Right forelimb (tissue), 1 donor: ENCODE measurements around the gene TRAPPC5.

Source experiments
- DNase-seq: peaks from one replicate; pipeline ENCODE4 v3.0.0-alpha.2; 2018

TRAPPC5 gene

DNA sequence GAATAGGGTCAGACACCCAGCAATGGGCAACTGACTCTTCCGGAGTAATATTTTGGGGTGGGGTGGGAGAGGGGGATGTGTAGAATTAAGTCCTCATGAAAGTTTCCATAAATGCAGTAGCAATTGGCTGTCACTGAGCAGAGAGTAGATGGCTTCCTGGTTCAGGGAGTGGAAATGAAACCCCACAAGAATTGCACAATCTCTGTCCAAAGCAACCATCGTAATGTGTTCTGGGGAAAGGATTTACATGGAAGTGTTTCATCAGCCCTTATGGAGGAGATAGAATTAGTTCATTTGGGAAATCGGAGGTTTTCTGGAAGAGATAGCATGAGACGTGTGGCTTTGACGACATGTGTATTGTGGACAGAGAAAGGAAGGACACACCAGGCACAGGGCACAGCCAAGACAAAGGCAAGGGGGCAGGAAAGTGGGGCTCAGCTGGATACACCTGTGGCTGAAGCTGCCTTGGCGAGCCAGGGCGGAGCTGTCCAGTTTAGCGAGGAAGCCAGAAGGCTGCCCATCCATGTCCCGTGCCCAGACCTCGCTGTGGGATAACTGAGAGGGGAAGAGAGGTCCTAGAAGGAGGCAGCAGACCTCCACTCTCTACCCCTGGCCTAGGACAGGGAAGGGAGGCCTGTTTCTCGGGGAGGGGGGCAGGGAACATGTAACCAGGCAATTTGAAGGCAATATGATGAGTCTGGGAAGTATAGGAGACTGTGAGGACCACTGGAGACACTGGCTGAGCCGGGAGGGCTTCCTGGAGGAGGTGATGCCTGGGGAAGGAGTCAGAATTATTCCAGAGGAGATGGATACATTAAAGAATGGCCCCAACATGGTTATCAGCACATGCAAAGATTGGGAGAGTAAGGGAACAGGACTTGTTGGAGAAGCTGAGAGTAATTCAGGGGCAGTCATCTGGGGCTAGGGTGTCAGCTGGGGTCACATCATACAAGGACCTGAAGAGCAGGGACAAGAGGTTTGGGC is 53.9 kb downstream of the TRAPPC5 start:
- no peak for DNase-seq

DNA sequence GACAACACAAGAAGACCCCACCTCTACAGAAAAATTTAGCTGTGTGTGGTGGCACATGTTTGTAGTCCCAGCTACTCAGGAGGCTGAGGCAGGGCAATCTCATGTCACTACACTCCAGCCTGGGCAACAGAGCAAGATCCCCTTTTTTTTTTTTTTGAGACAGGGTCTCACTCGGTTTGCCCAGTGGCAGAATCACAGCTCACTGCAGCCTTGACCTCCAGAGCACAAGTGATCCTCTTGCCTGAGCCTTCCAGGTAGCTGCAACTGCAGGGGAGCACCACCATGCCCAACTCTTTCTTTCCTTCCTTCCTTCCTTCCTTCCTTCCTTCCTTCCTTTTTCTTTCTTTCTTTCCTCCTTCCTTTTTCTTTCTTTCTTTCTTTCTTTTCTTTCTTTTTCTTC is 55.5 kb downstream of the TRAPPC5 start:
- DNase-seq = no peak

DNA sequence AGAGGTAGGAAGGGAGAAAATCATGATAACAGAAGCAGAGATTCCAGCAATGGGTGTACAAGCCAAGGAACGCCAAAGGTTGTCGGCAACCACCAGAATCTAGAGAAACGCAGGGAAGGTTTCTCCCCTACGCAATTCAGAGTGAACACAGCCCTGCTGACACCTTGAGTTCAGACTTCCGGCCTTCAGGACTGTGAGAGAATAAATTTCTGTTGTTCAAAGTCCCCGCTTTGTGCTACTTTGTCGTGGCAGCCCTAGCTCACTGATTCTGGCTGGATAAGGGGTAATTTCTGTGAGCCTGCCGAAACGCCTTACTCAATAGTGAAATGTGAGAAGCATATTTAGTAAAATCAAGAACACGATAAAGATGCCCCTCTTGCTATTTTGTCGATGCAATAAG is 56.6 kb downstream of the TRAPPC5 start:
- no peak for DNase-seq
